ENCODE data around the gene FHOD3.

DNA sequence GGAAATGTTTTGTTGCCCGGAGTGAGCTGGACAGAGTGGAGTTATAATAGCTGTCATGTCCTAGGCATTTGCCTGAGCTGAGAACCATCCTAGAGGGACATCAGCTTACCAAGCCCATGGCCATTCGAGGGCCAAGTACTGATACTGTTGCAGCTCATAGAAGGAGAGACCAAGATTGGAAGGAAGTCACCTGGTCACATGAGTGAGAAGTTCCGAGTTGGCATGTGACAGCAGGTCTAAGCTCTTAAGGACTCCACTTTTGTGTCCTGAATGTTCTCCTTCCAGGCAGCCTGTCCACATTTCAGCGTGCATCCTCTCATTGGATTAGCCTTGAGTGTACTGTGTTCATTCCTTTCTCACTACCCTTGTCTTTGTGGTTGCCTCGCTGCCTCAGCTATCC, 4.4 kb downstream of the FHOD3 start:
- TF ChIP-seq, protein P1, sequence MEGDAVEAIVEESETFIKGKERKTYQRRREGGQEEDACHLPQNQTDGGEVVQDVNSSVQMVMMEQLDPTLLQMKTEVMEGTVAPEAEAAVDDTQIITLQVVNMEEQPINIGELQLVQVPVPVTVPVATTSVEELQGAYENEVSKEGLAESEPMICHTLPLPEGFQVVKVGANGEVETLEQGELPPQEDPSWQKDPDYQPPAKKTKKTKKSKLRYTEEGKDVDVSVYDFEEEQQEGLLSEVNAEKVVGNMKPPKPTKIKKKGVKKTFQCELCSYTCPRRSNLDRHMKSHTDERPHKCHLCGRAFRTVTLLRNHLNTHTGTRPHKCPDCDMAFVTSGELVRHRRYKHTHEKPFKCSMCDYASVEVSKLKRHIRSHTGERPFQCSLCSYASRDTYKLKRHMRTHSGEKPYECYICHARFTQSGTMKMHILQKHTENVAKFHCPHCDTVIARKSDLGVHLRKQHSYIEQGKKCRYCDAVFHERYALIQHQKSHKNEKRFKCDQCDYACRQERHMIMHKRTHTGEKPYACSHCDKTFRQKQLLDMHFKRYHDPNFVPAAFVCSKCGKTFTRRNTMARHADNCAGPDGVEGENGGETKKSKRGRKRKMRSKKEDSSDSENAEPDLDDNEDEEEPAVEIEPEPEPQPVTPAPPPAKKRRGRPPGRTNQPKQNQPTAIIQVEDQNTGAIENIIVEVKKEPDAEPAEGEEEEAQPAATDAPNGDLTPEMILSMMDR (IDR thresholded peaks at IDR 0.05; ENCODE audit: low read length) = no peak
- no peak for TF ChIP-seq EZH2 (optimal IDR thresholded peaks at IDR 0.05; ENCODE audit: low read depth, low read length)
- TF ChIP-seq EZH2phosphoT487 (IDR thresholded peaks at IDR 0.05; ENCODE audit: low read length) = no peak

Measured in MM.1S (cell line).